HEK293 (cell line): Measurements from ENCODE around the gene NSDHL.
A peak's percentile ranks its signal among the peaks of the same experiment; 100 is the strongest.

ENCODE experiments used
- CTCF ChIA-PET: fragments of 350-600 bp; formaldehyde crosslinking; extraction: SDS; loops from one replicate; lab custom pipeline; 2021; ENCODE audit warnings: antibody characterized with exemption; lab: Yijun Ruan, JAX
- POLR2A ChIA-PET: fragments of 300-600 bp; formaldehyde crosslinking; extraction: SDS; loops from one replicate; lab custom pipeline; 2020; ENCODE audit warnings: antibody characterized with exemption, inconsistent platforms; lab: Yijun Ruan, JAX
- H3K27ac ChIP-seq: fragments of 200-500 bp; sonication (Bioruptor generic); 2 replicates; pipeline ENCODE4 v1.5.1; 2014; ENCODE audit warnings: low read depth, low read length, control low read depth, inconsistent platforms; ENCODE audit errors: extremely low read depth
- H3K36me3 ChIP-seq, 2 experiments: fragments of 200-500 bp in 1 of 2; sonication (Bioruptor generic) in 1 of 2; 1 replicate in 1 of 2; 2 replicates in 1 of 2; pipeline ENCODE4 v1.5.1; 2014 to 2017; ENCODE audit warnings: inconsistent platforms in 2 of 2, low read length in 2 of 2; ENCODE audit not compliant: control insufficient read depth in 2 of 2, insufficient read depth in 1 of 2
- H3K4me1 ChIP-seq: fragments of 200-500 bp; sonication (Bioruptor generic); 2 replicates; pipeline ENCODE4 v1.5.1; 2014; ENCODE audit warnings: mild to moderate bottlenecking, low read length, inconsistent platforms; ENCODE audit not compliant: control insufficient read depth, insufficient read depth
- H3K4me3 ChIP-seq: 2 replicates; pipeline ENCODE4 v1.5.1; 2011; ENCODE audit warnings: low read depth, mild to moderate bottlenecking, control low read depth, low read length, moderate library complexity
- H3K9me3 ChIP-seq: fragments of 200-500 bp; sonication (Bioruptor generic); 2 replicates; pipeline ENCODE4 v1.5.1; 2014; ENCODE audit warnings: low read depth, low read length, inconsistent platforms; ENCODE audit not compliant: control insufficient read depth, insufficient read depth
- BCL6B ChIP-seq: fragments of 450-650 bp; formaldehyde crosslinking; IDR thresholded peaks from 2 replicates; pipeline ENCODE4 v1.5.1; 2017; ENCODE audit warnings: missing biosample characterization, missing genetic modification characterization
- CTCF ChIP-seq: fragments of 450-650 bp; formaldehyde crosslinking; IDR thresholded peaks from 2 replicates; pipeline ENCODE4 v1.5.1; 2016; ENCODE audit warnings: missing biosample characterization, missing genetic modification characterization
- IKZF3 ChIP-seq: fragments of 450-650 bp; IDR thresholded peaks from 2 replicates; pipeline ENCODE4 v1.5.0; 2018; ENCODE audit warnings: missing biosample characterization, mild to moderate bottlenecking, missing genetic modification characterization, moderate library complexity
- KLF17 ChIP-seq: fragments of 450-650 bp; formaldehyde crosslinking; IDR thresholded peaks from 2 replicates; pipeline ENCODE4 v1.5.1; 2016; ENCODE audit warnings: missing biosample characterization, missing genetic modification characterization
- SCRT2 ChIP-seq: fragments of 450-650 bp; formaldehyde crosslinking; IDR thresholded peaks from 2 replicates; pipeline ENCODE4 v1.5.1; 2016; ENCODE audit warnings: missing biosample characterization, missing genetic modification characterization
- ZBTB11 ChIP-seq: fragments of 450-650 bp; formaldehyde crosslinking; conservative IDR thresholded peaks from 2 replicates; pipeline ENCODE4 v1.5.1; 2016; ENCODE audit warnings: low read depth, missing biosample characterization, missing genetic modification characterization
- ZBTB20 ChIP-seq: fragments of 450-650 bp; formaldehyde crosslinking; IDR thresholded peaks from 2 replicates; pipeline ENCODE4 v1.5.1; 2016; ENCODE audit warnings: missing biosample characterization, missing genetic modification characterization
- ZBTB48 ChIP-seq: fragments of 450-650 bp; formaldehyde crosslinking; IDR thresholded peaks from 2 replicates; pipeline ENCODE4 v1.5.1; 2016; ENCODE audit warnings: missing biosample characterization, missing genetic modification characterization
- ZEB2 ChIP-seq: fragments of 450-650 bp; formaldehyde crosslinking; IDR thresholded peaks from 2 replicates; pipeline ENCODE4 v1.5.1; 2016; ENCODE audit warnings: missing biosample characterization, missing genetic modification characterization
- ZIC2 ChIP-seq: fragments of 450-650 bp; formaldehyde crosslinking; IDR thresholded peaks from 2 replicates; pipeline ENCODE4 v1.5.1; 2016; ENCODE audit warnings: missing biosample characterization, missing genetic modification characterization
- ZNF157 ChIP-seq: fragments of 450-650 bp; formaldehyde crosslinking; IDR thresholded peaks from 2 replicates; pipeline ENCODE4 v1.5.1; 2016; ENCODE audit warnings: missing biosample characterization, missing genetic modification characterization
- ZNF311 ChIP-seq: fragments of 450-650 bp; formaldehyde crosslinking; IDR thresholded peaks from 2 replicates; pipeline ENCODE4 v1.5.1; 2017; ENCODE audit warnings: missing biosample characterization, missing genetic modification characterization, borderline replicate concordance
- ZNF335 ChIP-seq: fragments of 450-650 bp; formaldehyde crosslinking; conservative IDR thresholded peaks from 2 replicates; pipeline ENCODE4 v1.5.1; 2016; ENCODE audit warnings: missing biosample characterization, missing genetic modification characterization
- ZNF521 ChIP-seq: fragments of 450-650 bp; formaldehyde crosslinking; IDR thresholded peaks from 2 replicates; pipeline ENCODE4 v1.5.1; 2017; ENCODE audit warnings: missing biosample characterization, mild to moderate bottlenecking, missing genetic modification characterization
- ZNF580 ChIP-seq: fragments of 450-650 bp; formaldehyde crosslinking; IDR thresholded peaks from 2 replicates; pipeline ENCODE4 v1.5.1; 2016; ENCODE audit warnings: missing biosample characterization, missing genetic modification characterization
- ZNF600 ChIP-seq: fragments of 450-650 bp; formaldehyde crosslinking; IDR thresholded peaks from 2 replicates; pipeline ENCODE4 v1.5.1; 2016; ENCODE audit warnings: missing biosample characterization, missing genetic modification characterization
- ZNF677 ChIP-seq: fragments of 450-650 bp; IDR thresholded peaks from 2 replicates; pipeline ENCODE4 v1.5.0; 2018; ENCODE audit warnings: missing biosample characterization, mild to moderate bottlenecking, missing genetic modification characterization, moderate library complexity
- TF ChIP-seq, protein P1 (sequence below): fragments of 450-650 bp; IDR thresholded peaks from 2 replicates; pipeline ENCODE4 v1.5.1; 2018; ENCODE audit warnings: missing biosample characterization, missing genetic modification characterization
- TF ChIP-seq, protein P2 (sequence below): fragments of 450-650 bp; formaldehyde crosslinking; IDR thresholded peaks from 2 replicates; pipeline ENCODE4 v1.5.1; 2016; ENCODE audit warnings: missing biosample characterization, missing genetic modification characterization

The NSDHL gene

DNA sequence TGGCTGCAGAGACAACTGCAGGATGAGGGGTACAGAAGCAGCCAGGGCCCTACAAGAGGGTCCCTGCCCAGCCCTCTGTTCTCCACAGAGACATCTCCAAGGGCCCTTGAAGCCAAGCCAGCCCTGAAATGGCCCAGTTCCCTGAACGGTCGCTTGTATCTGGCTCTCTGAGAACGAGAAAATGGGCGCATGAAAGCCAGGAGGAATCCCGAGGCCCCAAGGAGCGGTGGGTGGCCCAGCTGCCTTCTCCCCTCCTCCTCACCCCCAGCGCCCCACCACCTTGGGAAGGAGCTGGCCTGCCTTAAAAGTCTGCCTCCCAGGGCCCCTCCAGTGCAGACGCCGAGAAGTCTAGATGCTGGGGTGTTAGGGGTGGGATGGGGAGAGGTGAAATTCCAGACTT, 72.7 kb downstream of the NSDHL start:
- ChIA-PET CTCF (interaction anchor here (0.6 to 1.6 kb wide), 8 partner anchors 11 to 1748 kb away, joined by 3 to 8 read pairs (median 4); no protein-coding TSS in a partner anchor), POLR2A (no interaction called here)
- H3K4me1 ChIP-seq, result no peaks in the 10 kb centered on the region
- H3K4me3 ChIP-seq, result no peak overlapping the region
- TF ChIP-seq BCL6B (tag by site-specific recombination) (no peak), ZEB2 (tag by site-specific recombination) (no peak), ZNF677 (tag by site-specific recombination) (no peak), ZNF157 (tag by site-specific recombination) (no peak), ZNF600 (tag by site-specific recombination) (no peak)
- TF ChIP-seq, protein P1, sequence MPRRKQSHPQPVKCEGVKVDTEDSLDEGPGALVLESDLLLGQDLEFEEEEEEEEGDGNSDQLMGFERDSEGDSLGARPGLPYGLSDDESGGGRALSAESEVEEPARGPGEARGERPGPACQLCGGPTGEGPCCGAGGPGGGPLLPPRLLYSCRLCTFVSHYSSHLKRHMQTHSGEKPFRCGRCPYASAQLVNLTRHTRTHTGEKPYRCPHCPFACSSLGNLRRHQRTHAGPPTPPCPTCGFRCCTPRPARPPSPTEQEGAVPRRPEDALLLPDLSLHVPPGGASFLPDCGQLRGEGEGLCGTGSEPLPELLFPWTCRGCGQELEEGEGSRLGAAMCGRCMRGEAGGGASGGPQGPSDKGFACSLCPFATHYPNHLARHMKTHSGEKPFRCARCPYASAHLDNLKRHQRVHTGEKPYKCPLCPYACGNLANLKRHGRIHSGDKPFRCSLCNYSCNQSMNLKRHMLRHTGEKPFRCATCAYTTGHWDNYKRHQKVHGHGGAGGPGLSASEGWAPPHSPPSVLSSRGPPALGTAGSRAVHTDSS (tag by site-specific recombination), result no peak
- no peaks in the 10 kb centered on the region for H3K36me3 ChIP-seq
- H3K9me3 ChIP-seq, result no peaks in the 10 kb centered on the region
- H3K27ac ChIP-seq, result no peak overlapping the region

DNA sequence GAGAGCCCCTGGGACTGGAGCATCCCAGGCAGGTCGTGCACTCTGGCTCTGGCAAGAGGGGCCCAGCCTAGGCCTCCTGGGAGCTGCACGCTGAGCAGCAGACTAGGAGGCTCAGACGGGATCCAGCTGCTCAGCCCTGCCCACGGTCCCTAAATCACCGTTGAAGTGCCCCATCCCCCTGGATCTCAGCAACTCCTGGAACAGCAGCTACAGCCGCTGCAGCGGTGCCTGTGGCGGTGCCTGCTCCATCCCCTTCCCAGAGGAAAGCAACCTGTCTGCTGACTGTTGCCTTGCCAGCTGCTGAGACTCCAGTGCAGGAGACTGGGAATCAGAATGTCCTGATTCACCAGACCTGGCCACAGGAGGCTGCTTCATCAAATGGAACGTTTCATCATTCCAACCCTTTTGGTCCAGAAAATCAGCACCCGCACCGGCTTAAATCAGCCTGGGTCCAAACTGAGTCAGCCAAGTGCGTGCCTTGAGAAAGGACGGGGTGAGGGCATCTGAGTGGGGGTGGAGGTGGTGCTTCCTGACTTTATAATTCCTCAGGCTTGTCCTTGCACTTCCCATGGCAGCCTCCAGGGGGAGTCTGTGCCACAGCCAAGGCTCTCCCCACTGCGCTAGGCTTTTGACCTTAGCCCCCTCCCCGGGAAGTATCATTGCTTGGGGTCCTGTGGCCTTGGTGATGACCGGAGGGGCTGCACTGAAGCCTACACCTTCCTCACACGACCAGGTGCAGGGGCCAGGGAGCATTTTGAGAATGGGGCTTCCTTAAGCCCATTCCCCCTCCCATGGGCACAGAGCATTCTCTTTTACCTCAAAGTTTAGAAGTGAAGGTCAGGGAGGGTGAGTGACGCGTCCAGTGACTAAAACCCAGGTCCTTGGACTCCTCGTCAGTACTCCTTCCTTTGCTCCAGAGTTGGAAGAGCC, 73.6 kb downstream of the NSDHL start:
- H3K9me3 ChIP-seq, result no peaks in the 10 kb centered on the region
- H3K4me3 ChIP-seq, result no peak overlapping the region
- CTCF ChIA-PET, result interaction anchor here (0.6 to 2.3 kb wide), 11 partner anchors 10 to 1749 kb away, joined by 3 to 15 read pairs (median 5); no protein-coding TSS in a partner anchor
- TF ChIP-seq ZNF335 (tag by site-specific recombination), result peak; percentile 86
- no peak for TF ChIP-seq ZNF521 (tag by site-specific recombination)
- TF ChIP-seq ZNF580, result no peak
- TF ChIP-seq ZBTB48, result peak; percentile 72
- TF ChIP-seq IKZF3, result peak; percentile 61
- TF ChIP-seq, protein P2, sequence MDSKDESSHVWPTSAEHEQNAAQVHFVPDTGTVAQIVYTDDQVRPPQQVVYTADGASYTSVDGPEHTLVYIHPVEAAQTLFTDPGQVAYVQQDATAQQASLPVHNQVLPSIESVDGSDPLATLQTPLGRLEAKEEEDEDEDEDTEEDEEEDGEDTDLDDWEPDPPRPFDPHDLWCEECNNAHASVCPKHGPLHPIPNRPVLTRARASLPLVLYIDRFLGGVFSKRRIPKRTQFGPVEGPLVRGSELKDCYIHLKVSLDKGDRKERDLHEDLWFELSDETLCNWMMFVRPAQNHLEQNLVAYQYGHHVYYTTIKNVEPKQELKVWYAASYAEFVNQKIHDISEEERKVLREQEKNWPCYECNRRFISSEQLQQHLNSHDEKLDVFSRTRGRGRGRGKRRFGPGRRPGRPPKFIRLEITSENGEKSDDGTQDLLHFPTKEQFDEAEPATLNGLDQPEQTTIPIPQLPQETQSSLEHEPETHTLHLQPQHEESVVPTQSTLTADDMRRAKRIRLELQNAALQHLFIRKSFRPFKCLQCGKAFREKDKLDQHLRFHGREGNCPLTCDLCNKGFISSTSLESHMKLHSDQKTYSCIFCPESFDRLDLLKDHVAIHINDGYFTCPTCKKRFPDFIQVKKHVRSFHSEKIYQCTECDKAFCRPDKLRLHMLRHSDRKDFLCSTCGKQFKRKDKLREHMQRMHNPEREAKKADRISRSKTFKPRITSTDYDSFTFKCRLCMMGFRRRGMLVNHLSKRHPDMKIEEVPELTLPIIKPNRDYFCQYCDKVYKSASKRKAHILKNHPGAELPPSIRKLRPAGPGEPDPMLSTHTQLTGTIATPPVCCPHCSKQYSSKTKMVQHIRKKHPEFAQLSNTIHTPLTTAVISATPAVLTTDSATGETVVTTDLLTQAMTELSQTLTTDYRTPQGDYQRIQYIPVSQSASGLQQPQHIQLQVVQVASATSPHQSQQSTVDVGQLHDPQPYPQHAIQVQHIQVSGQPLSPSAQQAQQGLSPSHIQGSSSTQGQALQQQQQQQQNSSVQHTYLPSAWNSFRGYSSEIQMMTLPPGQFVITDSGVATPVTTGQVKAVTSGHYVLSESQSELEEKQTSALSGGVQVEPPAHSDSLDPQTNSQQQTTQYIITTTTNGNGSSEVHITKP (tag by site-specific recombination), result 0 out of 2 replicates have a peak, but pooled peaks have one; percentile 15
- TF ChIP-seq ZNF311 (tag by site-specific recombination), result no peak
- 0 out of 2 replicates have a peak, but pooled peaks have one; percentile 23 for TF ChIP-seq SCRT2 (tag by site-specific recombination)
- TF ChIP-seq CTCF (tag by site-specific recombination), result peak; percentile 82
- peak; percentile 53 for TF ChIP-seq ZBTB20 (tag by site-specific recombination)
- no peak for TF ChIP-seq KLF17
- peak; percentile 32 for TF ChIP-seq ZIC2
- TF ChIP-seq ZBTB11 (tag by site-specific recombination), result peak; percentile 37; the same call in 1 of the 2 replicates

More for the DNA sequence above, 73.6 kb downstream of the NSDHL start:
- Histone ChIP-seq H3K27ac (no peak overlapping the region), H3K36me3 (no peaks in the 10 kb centered on the region), H3K4me1 (no peaks in the 10 kb centered on the region)
- POLR2A ChIA-PET, result no interaction called here
